Mammary epithelial cell (primary cell): ENCODE data around the gene HEXIM2.
"Not testable (repeated sequence)": the region's sequence is repeated elsewhere in the genome, so short reads cannot be mapped to it uniquely, and the experiment has no call there.

ENCODE experiments used
- EZH2 ChIP-seq: IDR thresholded peaks from 2 replicates; pipeline ENCODE4 v1.6.1; 2012; ENCODE audit warnings: low read length, inconsistent platforms, borderline replicate concordance
- TF ChIP-seq, protein P1 (sequence below), 2 donors: IDR thresholded peaks in 1 of 2; conservative IDR thresholded peaks in 1 of 2; 2 replicates each; pipeline ENCODE4 v1.5.1; 2011 to 2012; ENCODE audit warnings: inconsistent platforms in 2 of 2, low read length in 2 of 2, mild to moderate bottlenecking in 2 of 2, control low read depth in 1 of 2, low read depth in 1 of 2; ENCODE audit not compliant: insufficient read depth in 1 of 2; ENCODE audit errors: extremely low read depth in 1 of 2

DNA sequence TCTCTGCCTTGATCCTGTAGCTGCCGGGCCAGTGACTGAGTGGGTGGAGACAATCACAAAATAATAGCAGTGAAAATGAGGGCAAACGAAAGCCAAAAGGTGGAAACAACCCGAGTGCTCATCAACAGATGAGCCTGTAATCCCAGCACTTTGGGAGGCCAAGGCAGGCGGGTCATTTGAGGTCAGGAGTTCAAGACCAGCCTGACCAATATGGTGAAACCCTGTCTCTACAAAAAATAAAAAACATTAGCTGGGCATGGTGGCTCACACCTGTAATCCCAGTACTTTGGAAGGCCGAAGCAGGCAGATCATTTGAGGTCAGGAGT lies 36.9 kb upstream of the HEXIM2 start:
- TF ChIP-seq, protein P1, sequence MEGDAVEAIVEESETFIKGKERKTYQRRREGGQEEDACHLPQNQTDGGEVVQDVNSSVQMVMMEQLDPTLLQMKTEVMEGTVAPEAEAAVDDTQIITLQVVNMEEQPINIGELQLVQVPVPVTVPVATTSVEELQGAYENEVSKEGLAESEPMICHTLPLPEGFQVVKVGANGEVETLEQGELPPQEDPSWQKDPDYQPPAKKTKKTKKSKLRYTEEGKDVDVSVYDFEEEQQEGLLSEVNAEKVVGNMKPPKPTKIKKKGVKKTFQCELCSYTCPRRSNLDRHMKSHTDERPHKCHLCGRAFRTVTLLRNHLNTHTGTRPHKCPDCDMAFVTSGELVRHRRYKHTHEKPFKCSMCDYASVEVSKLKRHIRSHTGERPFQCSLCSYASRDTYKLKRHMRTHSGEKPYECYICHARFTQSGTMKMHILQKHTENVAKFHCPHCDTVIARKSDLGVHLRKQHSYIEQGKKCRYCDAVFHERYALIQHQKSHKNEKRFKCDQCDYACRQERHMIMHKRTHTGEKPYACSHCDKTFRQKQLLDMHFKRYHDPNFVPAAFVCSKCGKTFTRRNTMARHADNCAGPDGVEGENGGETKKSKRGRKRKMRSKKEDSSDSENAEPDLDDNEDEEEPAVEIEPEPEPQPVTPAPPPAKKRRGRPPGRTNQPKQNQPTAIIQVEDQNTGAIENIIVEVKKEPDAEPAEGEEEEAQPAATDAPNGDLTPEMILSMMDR (conservative IDR thresholded peaks at IDR 0.05 in 1 of 2, IDR thresholded peaks at IDR 0.05 in 1 of 2; ENCODE audit: extremely low read depth in 1 of 2, insufficient read depth in 1 of 2, low read depth in 1 of 2, low read length in 2 of 2) = not testable (repeated sequence)
- TF ChIP-seq EZH2 = not testable (repeated sequence)
